Transverse colon (tissue), 4 donors: ENCODE data around the gene CELSR3.

Experiments used
- CTCF ChIP-seq, 5 experiments: fragments of 200-600 bp in 3 of 5; fragments of 450-650 bp in 2 of 5; sonication (generic) in 3 of 5; IDR thresholded peaks; 1 replicate in 2 of 5; 2 replicates in 3 of 5; pipeline ENCODE4 v1.5.1; 2016 to 2017; ENCODE audit warnings: antibody characterized with exemption in 5 of 5, inconsistent platforms in 3 of 5, mild to moderate bottlenecking in 2 of 5, moderate library complexity in 1 of 5
- POLR2A ChIP-seq: fragments of 450-650 bp; IDR thresholded peaks from one replicate; pipeline ENCODE4 v1.6.1; 2016; ENCODE audit warnings: antibody characterized with exemption, mild to moderate bottlenecking, moderate library complexity
- POLR2AphosphoS5 ChIP-seq, 3 donors: sonication (generic); formaldehyde crosslinking; IDR thresholded peaks; one replicate each; pipeline ENCODE4 v1.6.1; 2016; ENCODE audit warnings: antibody characterized with exemption in 3 of 3

DNA sequence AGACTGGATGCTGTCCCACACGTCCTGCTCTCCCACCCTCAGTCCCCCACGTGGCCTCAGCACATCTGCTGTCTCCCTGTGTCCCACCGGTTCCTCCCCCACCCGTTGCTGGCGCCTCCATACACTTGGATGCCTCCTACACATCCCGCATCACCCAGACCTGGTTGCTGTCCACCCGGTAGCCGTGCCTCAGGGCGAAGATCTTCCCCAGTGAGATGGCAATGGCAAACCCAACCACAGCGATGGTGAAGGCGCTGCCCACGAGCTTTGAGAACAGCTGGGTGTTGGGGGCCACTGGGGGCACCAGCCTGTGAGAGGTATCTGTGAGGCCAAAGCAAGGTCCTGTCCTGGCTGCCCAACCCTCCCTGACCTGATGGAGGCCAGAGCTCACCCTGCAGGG is 31.9 kb downstream of the CELSR3 start:
- TF ChIP-seq CTCF (IDR thresholded peaks at IDR 0.05), result no peak
- no peak for TF ChIP-seq POLR2AphosphoS5 (IDR thresholded peaks at IDR 0.05)
- TF ChIP-seq POLR2A, result no peak
